CD14-positive monocyte (primary cell): ENCODE results near the gene SGCA. TPM values are rescaled to one million over a fixed set of nuclear protein-coding genes. Genes with fewer than 3 reads are reported as not detected.

Source experiments
- DNase-seq, 3 donors: peaks; one replicate each; pipeline ENCODE4 v3.0.0-alpha.2; 2011 to 2022
- H2AFZ ChIP-seq: 2 replicates; pipeline ENCODE4 v1.6.0; 2012; ENCODE audit warnings: mild to moderate bottlenecking, low read depth, low read length, inconsistent platforms; ENCODE audit not compliant: insufficient read depth, poor library complexity, severe bottlenecking
- H3K27ac ChIP-seq, 2 donors: 1 replicate in 1 of 2; 2 replicates in 1 of 2; pipeline ENCODE4 v1.5.1; 2012 to 2013; ENCODE audit warnings: low read length in 2 of 2, control low read depth in 1 of 2, inconsistent platforms in 1 of 2, low read depth in 1 of 2, mild to moderate bottlenecking in 1 of 2
- H3K27me3 ChIP-seq, 2 donors: one replicate each; pipeline versions ENCODE4 v1.6.0 to v1.6.1; 2011 to 2013; ENCODE audit warnings: low read length in 2 of 2; ENCODE audit not compliant: control insufficient read depth in 2 of 2, insufficient read depth in 2 of 2
- H3K36me3 ChIP-seq, 2 donors: replicated peaks in 1 of 2; 1 replicate in 1 of 2; 2 replicates in 1 of 2; pipeline versions ENCODE4 v1.5.1 to v1.6.1; 2012 to 2013; ENCODE audit warnings: low read length in 2 of 2, control low read depth in 1 of 2, inconsistent platforms in 1 of 2, mild to moderate bottlenecking in 1 of 2; ENCODE audit not compliant: insufficient read depth in 2 of 2, control insufficient read depth in 1 of 2
- H3K4me1 ChIP-seq, 2 donors: 1 replicate in 1 of 2; 2 replicates in 1 of 2; pipeline versions ENCODE4 v1.5.1 to v1.6.1; 2012 to 2013; ENCODE audit warnings: low read length in 2 of 2, control low read depth in 1 of 2, inconsistent platforms in 1 of 2, mild to moderate bottlenecking in 1 of 2, moderate library complexity in 1 of 2; ENCODE audit not compliant: insufficient read depth in 2 of 2, control insufficient read depth in 1 of 2
- H3K4me2 ChIP-seq: replicated peaks from 2 replicates; pipeline ENCODE3; 2012; ENCODE audit warnings: low read length, moderate library complexity, mild to moderate bottlenecking; ENCODE audit not compliant: poor library complexity, severe bottlenecking; ENCODE audit errors: extremely low read depth
- H3K4me3 ChIP-seq, 3 experiments: fragments of 200-600 bp in 1 of 3; sonication (generic) in 1 of 3; replicated peaks in 1 of 3; 1 replicate in 2 of 3; 2 replicates in 1 of 3; pipeline ENCODE4 v1.5.1; 2011 to 2013; ENCODE audit warnings: low read length in 3 of 3, mild to moderate bottlenecking in 3 of 3, control low read depth in 2 of 3, low read depth in 2 of 3, inconsistent platforms in 1 of 3, moderate library complexity in 1 of 3
- H3K79me2 ChIP-seq: 2 replicates; pipeline ENCODE4 v1.6.0; 2012; ENCODE audit warnings: mild to moderate bottlenecking, control low read depth, inconsistent platforms, low read length, moderate library complexity; ENCODE audit not compliant: insufficient read depth
- H3K9ac ChIP-seq: 2 replicates; pipeline ENCODE4 v1.6.0; 2017; ENCODE audit warnings: low read length, mild to moderate bottlenecking; ENCODE audit not compliant: insufficient read depth, poor library complexity, severe bottlenecking
- H3K9me3 ChIP-seq, 2 donors: replicated peaks in 1 of 2; 1 replicate in 1 of 2; 2 replicates in 1 of 2; pipeline versions ENCODE4 v1.5.1 to v1.6.1; 2012 to 2013; ENCODE audit warnings: low read length in 2 of 2, control low read depth in 1 of 2; ENCODE audit not compliant: control insufficient read depth in 1 of 2, insufficient read depth in 1 of 2
- H4K20me1 ChIP-seq: 2 replicates; pipeline ENCODE4 v1.6.0; 2012; ENCODE audit warnings: mild to moderate bottlenecking, low read length, control low read depth, moderate library complexity; ENCODE audit not compliant: insufficient read depth
- H3K27ac Mint-ChIP-seq, 7 donors: one replicate each; pipeline ENCODE4 v1.8.0; 2020; ENCODE audit warnings: mild to moderate bottlenecking in 7 of 7, mixed read lengths in 7 of 7, moderate library complexity in 6 of 7, inconsistent platforms in 2 of 7
- H3K27me3 Mint-ChIP-seq, 3 donors: one replicate each; pipeline ENCODE4 v1.8.0; 2021 to 2022; ENCODE audit warnings: low read depth in 3 of 3, mild to moderate bottlenecking in 3 of 3, mixed read lengths in 3 of 3, moderate library complexity in 3 of 3, inconsistent platforms in 1 of 3
- H3K36me3 Mint-ChIP-seq, 2 donors: one replicate each; pipeline ENCODE4 v1.8.0; 2020; ENCODE audit warnings: mixed read lengths in 2 of 2, inconsistent platforms in 1 of 2, mild to moderate bottlenecking in 1 of 2
- H3K4me1 Mint-ChIP-seq: one replicate; pipeline ENCODE4 v1.8.0; 2020; ENCODE audit warnings: mild to moderate bottlenecking, mixed read lengths
- H3K4me3 Mint-ChIP-seq, 2 donors: one replicate each; pipeline ENCODE4 v1.8.0; 2020; ENCODE audit warnings: mild to moderate bottlenecking in 2 of 2, mixed read lengths in 2 of 2, moderate library complexity in 1 of 2
- H3K9me3 Mint-ChIP-seq, 7 donors: one replicate each; pipeline ENCODE4 v1.8.0; 2020 to 2022; ENCODE audit warnings: mixed read lengths in 7 of 7, mild to moderate bottlenecking in 6 of 7, moderate library complexity in 6 of 7, inconsistent platforms in 2 of 7
- whole genome bisulfite sequencing: methylation state at CpG from one replicate; pipeline ENCODE4 v1.1.5; 2013; ENCODE audit warnings: missing lambda C conversion rate; ENCODE audit not compliant: insufficient coverage; 5-methylcytosine and 5-hydroxymethylcytosine counted together
- intact Hi-C, 2 donors: fragments of 100-400 bp; cut with micrococcal nuclease; formaldehyde crosslinking; loops; one replicate each; pipeline versions ENCODE4 v1.15.0 to v1.15.1; 2023
- polyA plus RNA-seq, 3 donors: library from polyadenylated mRNA; depleted of rRNA in 1 of 3; unstranded in 2 of 3; stranded (reverse) in 1 of 3; fragments of 300-500 nt in 2 of 3; fragments of >200 nt in 1 of 3; fragmentation: Illumina TruSeq in 2 of 3; gene quantifications; 1 replicate in 2 of 3; 2 replicates in 1 of 3; pipeline ENCODE4 v1.2.3, GENCODE V29; 2012 to 2021
- TF ChIP-seq, protein P1 (sequence below): fragments of 200-600 bp; IDR thresholded peaks from one replicate; pipeline ENCODE4 v1.8.0; 2022; ENCODE audit warnings: antibody characterized with exemption, mild to moderate bottlenecking

SGCA gene
- polyA plus RNA-seq, 3 donors, result 0.27 to 0.89 (median 0.53) TPM

- peak overlapping the region in 1 of 7 donors; percentile 71 for H3K27ac Mint-ChIP-seq
- no peak overlapping the region for H3K27ac ChIP-seq
- TF ChIP-seq, protein P1, sequence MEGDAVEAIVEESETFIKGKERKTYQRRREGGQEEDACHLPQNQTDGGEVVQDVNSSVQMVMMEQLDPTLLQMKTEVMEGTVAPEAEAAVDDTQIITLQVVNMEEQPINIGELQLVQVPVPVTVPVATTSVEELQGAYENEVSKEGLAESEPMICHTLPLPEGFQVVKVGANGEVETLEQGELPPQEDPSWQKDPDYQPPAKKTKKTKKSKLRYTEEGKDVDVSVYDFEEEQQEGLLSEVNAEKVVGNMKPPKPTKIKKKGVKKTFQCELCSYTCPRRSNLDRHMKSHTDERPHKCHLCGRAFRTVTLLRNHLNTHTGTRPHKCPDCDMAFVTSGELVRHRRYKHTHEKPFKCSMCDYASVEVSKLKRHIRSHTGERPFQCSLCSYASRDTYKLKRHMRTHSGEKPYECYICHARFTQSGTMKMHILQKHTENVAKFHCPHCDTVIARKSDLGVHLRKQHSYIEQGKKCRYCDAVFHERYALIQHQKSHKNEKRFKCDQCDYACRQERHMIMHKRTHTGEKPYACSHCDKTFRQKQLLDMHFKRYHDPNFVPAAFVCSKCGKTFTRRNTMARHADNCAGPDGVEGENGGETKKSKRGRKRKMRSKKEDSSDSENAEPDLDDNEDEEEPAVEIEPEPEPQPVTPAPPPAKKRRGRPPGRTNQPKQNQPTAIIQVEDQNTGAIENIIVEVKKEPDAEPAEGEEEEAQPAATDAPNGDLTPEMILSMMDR, result no peak
- H3K4me3 ChIP-seq, result peak overlapping the region in 1 of 3 experiments; percentile 25
- no peak for DNase-seq
- peaks cover 38% of the 10 kb centered on the region for H4K20me1 ChIP-seq
- no peaks in the 10 kb centered on the region for H3K79me2 ChIP-seq
- H2AFZ ChIP-seq, result no peak overlapping the region
- intact Hi-C loops, result no loop called here
- peaks cover 32 to 55% of the 10 kb centered on the region in 2 donors for H3K27me3 ChIP-seq
- H3K4me1 ChIP-seq, result peaks cover 24 to 36% of the 10 kb centered on the region in 2 donors
- 0% methylated on average over 5 of the region's 31 CpGs for WGBS
- peak overlapping the region; percentile 50 to 85 for H3K4me3 Mint-ChIP-seq
- H3K36me3 Mint-ChIP-seq, result peaks cover 22 to 27% of the 10 kb centered on the region in 2 donors
- H3K27me3 Mint-ChIP-seq, result peaks cover 67 to 77% (median 72%) of the 10 kb centered on the region in 3 donors
- H3K9me3 Mint-ChIP-seq, result peaks cover 2 to 27% (median 18%) of the 10 kb centered on the region in 7 donors
- no peak overlapping the region for H3K9ac ChIP-seq
- peaks cover 10 to 16% of the 10 kb centered on the region in 2 donors for H3K36me3 ChIP-seq
- peak overlapping the region; percentile 42 for H3K4me2 ChIP-seq
- H3K4me1 Mint-ChIP-seq, result peaks cover 38% of the 10 kb centered on the region
- peaks cover 3 to 13% of the 10 kb centered on the region in 2 donors for H3K9me3 ChIP-seq
These were observed 36.5 kb upstream of the SGCA start for GRCh38 chr17:50129353-50129727.

- Mint-ChIP-seq H3K36me3 (peaks cover 26 to 33% of the 10 kb centered on the region in 2 donors), H3K9me3 (peaks cover 2 to 27% (median 18%) of the 10 kb centered on the region in 7 donors), H3K4me3 (peak within 1 kb of the TSS; percentile 53 to 95), H3K4me1 (peaks cover 38% of the 10 kb centered on the region), H3K27me3 (peaks cover 63 to 74% (median 69%) of the 10 kb centered on the region in 3 donors), H3K27ac (peak within 1 kb of the TSS in 3 of 7 donors; percentile 71 to 85 (median 75))
- Histone ChIP-seq H2AFZ (no peak within 1 kb of the TSS), H3K79me2 (no peaks in the 10 kb centered on the region), H3K27me3 (peaks cover 32 to 53% of the 10 kb centered on the region in 2 donors), H3K27ac (no peak within 1 kb of the TSS), H3K9me3 (peaks cover 3 to 13% of the 10 kb centered on the region in 2 donors), H3K4me3 (peak within 1 kb of the TSS in 1 of 3 experiments; percentile 55), H3K4me1 (peaks cover 24 to 36% of the 10 kb centered on the region in 2 donors), H3K36me3 (peaks cover 16 to 22% of the 10 kb centered on the region in 2 donors), H3K4me2 (peak within 1 kb of the TSS; percentile 65), H3K9ac (peak within 1 kb of the TSS; percentile 27), H4K20me1 (peaks cover 44% of the 10 kb centered on the region)
- TF ChIP-seq, protein P1, result no peak
- under 1% methylated on average over 40 of the region's 84 CpGs for WGBS
- intact Hi-C loops, result no loop called here
- DNase-seq, result peak; percentile 26 to 85 (median 56)
These were observed 35.9 kb upstream of the SGCA start, which contains the start of gene SAMD14 for GRCh38 chr17:50129728-50130558. Gene SAMD14, minus strand, starts transcription at chr17:50130160. Its CDS starts 5,201 bp downstream, at chr17:50124959.
